NCI-H1092 (cell line): ENCODE measurements around the gene ZNF83.
"Not testable (repeated sequence)": the region's sequence is repeated elsewhere in the genome, so short reads cannot be mapped to it uniquely, and the experiment has no call there.

Experiments used
- DNase-seq: peaks from one replicate; lab custom pipeline; 2025; lab: John Stamatoyannopoulos, UW

Gene ZNF83

DNA sequence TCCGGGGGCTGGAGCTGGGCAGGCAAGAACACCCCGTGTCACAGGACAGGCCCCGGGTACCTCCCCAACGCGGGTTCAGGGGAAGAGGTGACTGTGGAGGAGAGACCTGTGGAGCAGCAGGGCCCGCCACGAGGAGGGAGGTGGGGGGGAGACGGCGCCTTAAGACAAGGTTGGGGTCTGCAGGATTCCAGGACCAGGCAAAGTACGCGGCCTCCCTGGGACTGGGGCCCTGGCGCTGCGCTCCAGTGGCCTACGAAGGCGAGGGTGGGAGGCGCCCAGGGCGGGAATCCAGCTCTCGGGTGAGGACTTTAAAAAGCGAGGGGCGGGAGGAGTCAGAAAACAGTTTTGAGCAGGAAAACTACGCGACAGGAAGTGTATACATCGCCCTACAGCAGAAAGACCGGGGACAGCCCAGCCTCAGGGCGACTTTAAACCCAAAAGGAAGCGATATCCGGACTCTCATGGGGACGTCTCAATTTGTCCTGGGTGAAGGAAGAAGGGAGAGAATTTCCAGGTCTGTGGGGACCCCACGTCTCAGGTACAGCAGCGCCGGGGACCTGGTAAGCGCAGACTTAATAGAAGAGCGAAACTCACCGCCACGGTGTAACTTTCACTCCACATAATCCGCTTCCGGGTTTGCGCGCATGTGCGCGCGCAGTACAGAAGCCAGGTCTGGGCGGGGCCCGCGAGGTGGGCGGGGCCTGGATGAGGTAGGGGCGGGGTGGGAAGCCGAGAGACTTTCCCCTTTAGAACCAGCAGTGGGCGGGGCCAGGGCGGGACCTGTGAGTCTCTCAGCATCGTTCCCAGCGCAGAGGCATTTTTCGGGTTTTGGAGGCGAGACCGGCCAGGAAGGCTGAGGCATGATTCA, at the start of gene ZNF83:
ZNF83 (minus strand) TSS at position 638 of the 868 bp plus-strand sequence.
- DNase-seq: peak; percentile 76

DNA sequence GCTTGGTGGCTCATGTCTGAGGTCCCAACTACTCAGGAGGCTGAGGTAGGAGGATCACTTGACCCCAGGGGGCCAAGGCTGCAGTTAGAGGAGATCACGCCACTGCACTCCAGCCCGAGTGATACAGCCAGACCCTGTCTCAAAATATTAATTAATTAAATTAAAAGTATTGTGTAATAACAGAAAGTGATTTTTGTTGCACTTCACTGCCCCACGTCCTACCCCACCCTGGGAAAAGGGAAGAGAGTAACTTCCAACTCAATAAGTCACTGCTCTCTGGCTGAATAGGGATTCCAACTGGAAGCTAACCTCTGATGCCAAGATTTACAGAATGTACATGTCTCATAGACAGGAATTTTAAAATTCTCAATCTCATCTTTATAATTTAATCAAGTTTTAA, 49.5 kb upstream of the ZNF83 start:
- no peak for DNase-seq

DNA sequence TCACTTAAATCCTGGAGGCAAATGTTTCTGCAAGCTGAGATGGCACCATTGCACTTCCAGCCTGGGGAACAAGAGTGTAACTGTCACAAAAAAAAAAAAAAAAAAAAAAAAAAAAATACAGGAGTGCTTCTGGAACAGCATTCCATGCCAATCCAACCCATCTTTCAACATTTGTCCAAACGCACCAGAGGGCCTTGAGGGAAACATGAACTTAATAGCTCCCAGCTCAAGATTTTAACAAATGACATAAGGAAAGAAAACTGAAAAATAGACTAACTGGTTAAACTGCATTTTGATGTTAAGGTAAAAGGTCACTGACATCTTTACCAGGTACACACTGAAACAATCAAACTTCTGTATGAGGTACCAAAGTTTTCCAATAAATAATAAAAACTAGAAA, 47.7 kb upstream of the ZNF83 start:
- no peak for DNase-seq

DNA sequence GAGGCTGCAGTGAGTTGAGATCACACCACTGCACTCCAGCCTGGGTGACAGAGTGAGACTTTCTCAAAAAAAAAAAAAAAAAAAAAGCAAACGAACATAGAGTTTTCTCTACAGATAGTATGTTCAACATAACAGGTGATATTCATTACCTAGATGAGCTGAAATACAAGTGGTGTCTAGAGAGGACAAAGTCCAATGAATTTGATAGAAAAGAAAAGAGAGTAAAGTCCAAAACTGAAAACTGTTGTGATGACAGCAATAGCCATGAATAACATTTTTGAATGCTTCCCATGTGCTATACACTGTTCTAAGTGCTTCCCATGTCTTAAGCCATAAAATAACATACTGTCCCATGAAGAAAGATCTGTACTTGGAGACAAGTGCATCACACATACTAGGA, 43.1 kb upstream of the ZNF83 start:
- DNase-seq: not testable (repeated sequence)

DNA sequence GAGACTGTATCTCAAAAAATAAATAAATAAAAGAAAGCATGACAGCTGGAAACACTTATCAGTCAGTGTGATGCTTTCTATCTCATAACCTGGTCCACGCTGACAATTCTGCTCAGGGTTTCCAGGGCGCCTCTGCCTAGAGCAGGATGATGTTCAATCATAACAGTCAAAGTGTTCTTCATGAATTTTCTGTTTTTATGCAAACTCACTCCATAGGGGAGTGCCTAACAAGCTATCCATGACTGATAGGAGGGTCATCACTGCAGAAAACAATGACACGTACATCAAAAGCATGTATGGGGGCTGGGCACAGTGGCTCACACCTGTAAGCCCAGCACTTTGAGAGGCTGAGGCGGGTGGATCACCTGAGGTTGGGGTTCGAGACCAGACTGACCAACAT, 41.4 kb upstream of the ZNF83 start:
- DNase-seq: no peak

DNA sequence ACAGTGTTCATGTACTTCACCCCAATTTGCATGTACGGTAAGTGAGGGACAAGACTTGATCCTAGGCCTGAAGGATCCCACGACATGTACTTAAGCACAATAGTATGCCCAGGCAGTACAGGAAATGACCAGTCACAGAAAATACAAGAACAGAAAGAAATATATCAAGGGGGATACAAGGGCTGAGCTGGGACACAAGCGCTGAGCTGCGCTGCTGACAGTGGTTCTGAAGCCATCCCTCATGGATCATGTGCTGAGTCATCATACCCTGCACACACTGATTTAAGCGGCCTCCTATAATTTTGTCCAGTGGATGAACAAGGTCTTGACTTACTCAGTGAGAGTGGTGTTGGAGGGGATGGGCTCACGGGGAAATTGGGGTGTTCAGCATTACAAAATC, 37.1 kb upstream of the ZNF83 start:
- DNase-seq: not testable (repeated sequence)

DNA sequence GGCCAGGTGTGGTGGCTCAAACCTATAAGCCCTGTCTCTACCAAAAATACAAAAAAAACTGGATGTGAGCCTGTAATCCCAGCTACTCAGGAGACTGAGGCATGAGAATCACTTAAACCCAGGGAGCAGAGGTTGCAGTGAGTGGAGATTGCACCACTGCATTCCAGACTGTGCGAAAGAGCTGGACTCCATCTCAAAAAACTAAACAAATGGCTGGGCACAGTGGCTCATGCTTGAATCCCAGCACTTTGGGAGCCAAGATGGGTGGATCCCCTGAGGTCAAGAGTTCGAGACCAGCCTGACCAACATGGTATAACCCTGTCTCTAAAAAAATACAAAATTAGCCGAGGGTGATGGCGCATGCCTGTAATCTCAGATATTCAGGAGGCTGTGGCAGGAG, 34.9 kb upstream of the ZNF83 start:
- no peak for DNase-seq

DNA sequence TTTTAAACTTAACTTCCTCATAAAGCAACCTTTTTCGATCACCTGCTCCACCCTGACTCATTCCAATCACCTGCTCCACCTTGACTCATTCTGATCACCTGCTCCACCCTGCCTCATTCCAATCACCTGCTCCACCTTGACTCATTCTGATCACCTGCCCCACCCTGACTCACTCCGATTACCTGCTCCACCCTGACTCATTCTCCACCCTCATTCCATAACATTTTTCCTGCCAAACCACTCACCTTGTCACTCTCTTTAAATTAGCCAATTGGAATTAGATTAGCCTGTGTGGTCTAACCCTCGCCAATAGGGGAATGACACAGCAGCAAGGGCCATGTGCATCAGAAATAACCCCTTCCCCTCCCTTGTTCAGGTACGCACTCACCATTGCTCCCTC, 31.9 kb upstream of the ZNF83 start:
- DNase-seq: no peak

DNA sequence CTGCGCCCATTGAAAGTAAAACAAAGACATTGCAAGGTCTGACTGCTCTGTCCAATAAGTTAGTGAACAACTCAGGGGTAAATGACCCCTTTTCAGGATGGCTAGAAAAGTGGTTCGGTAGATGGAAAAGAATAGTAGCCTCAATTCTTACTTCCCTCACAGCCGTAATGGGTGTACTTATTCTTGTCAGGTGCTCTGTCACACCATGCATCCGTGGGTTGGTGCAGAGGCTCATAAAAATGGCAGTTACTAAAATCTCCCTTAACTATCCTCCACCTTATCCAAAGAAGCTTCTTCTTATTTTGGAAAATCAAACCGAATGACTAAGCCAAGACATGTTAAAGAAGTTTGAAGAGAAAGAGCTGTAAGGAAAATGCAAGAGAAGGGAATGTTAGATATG, 31.4 kb upstream of the ZNF83 start:
- no peak for DNase-seq

DNA sequence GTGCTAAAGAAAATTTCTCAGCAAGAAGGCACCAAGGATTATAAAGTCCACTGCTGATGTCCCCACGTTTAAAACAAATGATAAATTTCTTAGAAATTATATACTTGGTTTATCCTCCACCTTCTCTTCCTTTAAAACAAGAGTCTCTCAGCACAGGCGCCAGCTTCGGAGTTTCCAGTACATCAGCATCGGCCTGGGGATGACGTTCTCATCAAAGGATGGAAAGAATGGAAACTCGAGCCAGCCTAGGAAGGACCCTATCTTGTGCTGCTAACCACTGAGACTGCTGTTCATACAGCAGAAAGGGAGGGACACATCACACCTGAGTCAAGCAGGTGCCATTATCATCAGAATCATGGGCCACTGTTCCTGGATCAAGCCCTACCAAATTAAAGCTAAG, 29.8 kb upstream of the ZNF83 start:
- no peak for DNase-seq

DNA sequence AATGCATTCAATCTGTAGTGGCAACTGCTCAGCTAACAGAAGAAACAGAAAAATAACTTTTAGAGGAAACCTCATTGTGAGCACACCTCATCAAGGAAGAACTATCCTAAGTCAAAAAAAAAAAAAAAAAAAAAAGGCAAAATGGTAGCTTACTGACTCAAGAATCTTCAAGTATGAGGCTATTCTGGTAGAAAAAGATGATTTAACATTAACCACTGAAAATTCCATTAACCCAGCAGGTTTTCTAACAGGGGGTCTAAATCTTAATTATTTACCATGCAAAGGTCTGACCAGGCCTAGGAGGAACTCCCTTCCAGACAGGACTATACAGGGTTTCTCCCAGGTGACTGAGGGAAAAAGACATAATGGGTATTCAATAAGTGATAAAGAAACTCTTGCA, 28.4 kb upstream of the ZNF83 start:
- DNase-seq: no peak

DNA sequence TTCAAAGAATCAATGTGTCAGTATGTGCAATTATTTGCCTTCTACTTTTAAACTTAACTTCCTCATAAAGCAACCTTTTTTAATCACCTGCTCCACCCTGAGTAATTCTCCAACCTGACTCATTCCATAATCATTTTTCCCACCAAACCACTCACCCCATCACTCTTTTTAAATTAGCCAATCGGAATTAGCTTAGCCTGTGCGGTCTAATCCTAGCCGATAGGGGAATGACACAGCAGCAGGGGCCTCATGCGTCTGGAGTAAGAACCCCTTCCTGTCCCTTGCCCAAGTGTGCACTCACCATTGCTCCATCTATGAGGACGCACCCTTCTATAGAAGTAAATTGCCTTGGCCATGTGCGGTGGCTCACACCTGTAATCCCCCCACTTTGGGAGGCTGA, 27.4 kb upstream of the ZNF83 start:
- DNase-seq: no peak

DNA sequence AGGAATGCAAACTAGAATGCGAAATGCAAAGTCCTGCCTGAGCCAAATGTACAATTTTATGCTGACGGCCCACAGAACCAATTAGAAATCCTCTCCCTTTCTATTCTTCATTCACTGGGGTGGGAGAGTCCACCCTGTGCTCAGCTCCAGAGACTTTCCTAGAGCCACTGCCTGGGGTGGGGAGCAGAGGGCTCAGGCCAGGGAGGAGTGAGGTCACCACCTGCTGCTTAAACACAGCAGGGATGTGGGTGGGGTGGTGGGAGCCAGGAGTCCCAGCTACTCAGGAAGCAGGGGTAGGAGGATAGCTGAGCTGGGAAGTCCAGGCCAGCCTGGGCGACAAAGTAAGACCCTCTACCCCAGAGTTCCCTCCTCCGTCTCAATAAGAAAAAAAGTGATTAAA, 26.9 kb upstream of the ZNF83 start:
- no peak for DNase-seq

DNA sequence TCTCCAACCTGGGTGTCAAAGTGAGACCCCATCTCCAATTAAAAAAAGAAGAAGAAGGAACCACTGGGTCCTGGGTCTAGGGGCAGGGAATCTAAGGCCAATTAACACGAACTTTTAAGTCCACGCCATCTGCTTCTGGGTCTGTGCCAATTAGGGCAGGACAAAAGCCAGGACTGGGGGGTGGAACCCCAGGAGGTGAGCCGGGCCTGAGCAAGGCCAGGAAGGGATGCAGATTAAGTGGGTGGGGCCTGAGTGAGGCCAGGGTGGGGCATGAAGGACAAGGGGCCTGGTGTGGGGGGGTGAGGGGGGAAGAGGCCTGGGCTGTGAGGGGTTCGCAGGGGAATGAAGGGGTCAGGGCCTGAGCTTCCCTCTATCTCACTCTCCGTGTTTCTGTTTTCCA, 26.3 kb upstream of the ZNF83 start:
- no peak for DNase-seq

DNA sequence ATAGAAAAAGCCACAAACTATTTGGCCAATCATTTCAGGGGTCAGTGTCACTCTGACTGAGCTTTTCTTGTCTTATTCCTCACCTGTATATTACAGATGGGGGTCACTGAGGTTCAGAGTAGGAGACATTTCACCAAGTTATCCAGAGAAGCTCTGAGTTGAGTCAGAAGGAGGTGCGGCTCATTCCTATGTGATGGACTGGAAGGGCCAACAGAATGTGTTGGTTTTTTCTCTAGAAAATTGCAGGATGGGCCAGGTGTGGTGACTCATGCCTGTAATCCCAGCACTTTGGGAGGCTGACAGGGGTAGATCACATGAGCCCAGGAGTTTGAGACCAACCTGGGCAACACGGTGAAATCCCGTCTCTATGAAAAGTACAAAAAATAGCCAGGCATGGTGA, 24.5 kb upstream of the ZNF83 start:
- DNase-seq: no peak

DNA sequence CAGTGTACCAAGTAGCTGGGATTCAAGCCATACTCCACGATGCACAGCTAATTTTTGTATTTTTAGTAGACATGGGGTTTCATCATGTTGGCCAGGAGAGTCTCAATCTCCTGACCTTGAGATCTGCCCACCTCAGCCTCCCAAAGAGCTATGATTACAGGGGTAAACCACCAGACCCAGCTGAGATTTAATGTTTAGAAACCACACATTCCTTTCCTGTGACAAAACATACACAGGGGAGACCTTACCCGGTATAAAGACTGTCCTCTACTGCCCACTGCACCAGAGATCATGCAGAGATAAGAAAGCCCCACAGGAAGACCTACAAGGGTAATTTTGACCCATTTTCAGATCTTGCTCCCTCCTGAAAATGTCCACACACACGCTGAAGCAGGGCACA, 22.8 kb upstream of the ZNF83 start:
- DNase-seq: no peak

DNA sequence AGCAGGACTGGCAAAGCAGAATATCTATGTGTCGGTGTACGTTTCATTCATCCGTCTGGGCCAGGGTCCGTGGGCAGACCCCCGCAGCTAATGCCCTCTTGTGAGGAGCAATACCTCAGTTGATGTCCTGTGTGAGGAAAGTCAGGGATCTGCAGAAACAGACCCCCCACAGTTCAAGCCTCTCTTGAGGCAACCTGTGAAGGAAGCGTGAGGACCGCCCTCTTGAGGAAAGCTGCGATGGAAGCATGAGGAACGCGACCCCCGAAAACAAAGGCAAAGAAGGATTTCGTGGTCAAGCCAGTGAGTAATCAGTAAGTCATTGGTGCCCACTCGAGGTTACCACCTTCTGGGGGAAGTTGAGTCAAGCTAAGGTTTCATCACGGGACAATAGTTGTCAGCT, 20.9 kb upstream of the ZNF83 start:
- DNase-seq: no peak

DNA sequence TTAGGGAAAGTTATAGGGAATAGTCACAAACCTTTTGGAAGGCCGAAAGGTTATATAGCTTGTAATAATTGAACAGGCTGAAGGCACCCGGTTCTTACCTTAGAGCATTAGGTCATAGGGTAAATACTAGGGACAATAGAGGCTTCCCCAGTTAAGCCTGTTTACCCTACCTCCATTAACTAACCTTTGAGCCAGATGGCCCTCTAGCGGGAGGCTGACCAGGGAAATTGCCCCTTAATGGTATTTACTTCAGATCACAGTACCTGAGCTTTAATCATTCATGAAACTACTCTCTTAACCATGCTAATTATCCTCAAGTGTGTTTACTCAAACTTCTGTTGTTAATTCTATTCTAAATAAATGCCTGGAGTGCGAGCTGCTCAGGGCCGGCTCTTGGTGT, 20.4 kb upstream of the ZNF83 start:
- DNase-seq: peak; percentile 5

DNA sequence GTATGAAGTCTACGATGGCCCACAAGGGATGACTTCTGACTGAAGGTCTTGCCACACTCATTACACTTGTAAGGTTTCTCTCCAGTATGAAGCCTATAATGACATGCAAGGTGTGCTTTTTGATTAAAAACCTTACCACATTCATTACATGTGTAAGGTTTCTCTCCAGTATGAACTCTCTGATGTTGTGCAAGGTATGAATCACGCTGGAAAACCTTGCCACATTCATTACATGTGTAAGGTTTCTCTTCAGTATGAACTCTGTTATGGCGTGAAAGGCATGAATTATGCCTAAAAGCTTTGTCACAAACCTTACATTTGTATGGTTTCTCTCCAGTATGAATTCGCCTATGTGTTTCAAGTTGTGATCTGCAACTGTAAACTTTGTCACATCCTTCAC, 15.0 kb upstream of the ZNF83 start:
- no peak for DNase-seq

DNA sequence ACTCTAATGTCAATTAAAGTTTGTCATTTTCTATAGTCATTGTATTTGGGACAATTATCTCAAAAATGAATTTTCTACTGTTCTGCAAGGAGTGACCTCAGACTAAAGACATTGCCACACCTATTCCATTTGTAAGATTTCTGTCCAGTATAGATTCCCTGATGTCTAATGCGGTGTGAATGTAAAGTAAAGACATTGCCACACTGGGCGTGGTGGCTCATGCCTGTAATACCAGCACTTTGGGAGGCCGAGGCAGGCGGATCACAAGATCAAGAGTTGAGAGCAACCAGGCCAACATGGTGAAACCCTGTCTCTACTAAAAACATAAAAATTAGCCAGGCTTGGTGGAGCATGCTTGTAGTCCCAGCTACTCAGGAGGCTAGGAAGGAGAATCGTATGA, 13.8 kb upstream of the ZNF83 start:
- DNase-seq: no peak

DNA sequence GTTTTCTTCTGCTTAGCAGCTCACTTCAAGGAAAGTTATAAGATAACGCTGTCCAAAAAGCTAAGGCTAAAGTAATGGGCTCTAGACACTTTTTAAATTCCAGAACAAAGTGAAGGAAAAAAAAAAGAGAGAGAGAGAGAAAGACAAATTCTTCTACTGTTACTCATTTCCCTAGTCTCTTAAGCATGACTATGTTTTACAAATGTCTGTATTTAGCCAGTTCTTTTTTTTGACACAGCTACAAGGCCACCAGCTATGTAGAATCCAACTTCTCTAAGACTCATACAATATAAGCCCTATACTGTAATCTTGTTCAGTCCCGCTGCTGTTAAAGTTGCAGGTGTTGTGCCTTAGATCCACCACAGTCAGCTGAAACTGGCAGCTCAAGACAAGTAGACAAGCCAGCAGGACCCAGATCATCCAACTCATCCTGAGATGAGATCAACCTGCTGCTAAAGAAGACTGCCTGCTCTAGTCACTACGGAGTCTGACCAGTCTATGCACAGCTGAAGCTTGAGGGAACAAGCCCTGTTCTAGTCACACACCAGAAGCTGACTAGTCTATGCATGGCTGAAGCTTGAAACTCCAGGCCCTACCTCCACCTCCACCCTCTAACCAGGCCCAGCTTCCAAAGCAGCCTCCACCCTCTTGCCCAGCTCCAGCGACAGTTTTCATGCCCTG, 10.3 kb upstream of the ZNF83 start:
- no peak for DNase-seq

DNA sequence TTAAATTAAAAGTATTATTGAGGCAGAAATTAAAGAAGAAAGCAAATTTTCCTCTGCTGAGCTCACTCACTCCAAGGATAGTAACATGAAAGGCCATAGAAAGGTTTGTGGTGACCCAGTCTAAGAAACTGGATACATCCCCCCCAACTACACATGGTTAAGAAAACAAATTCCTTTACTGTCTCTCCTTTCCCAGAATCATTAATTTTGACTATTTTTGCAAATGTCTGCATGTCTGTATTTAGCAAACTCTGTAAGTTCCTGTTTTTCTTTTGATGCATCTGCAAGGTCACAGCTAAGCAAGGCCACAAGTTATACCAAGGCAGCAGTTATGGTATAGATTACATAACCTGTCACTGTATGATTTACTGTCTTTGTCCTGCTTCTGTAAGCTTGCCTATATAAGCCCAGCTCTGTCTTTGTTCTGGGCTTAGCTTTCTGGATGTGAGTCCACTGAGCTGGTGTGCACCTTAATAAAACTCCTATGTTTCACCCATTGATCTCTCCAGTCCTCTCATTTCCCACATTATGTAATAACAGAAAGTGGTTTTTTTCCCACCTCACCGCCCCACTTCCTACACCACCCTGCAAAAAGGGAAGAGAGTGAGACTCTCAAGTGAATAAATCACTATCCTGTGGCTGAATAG, 8.5 kb upstream of the ZNF83 start:
- DNase-seq: no peak

DNA sequence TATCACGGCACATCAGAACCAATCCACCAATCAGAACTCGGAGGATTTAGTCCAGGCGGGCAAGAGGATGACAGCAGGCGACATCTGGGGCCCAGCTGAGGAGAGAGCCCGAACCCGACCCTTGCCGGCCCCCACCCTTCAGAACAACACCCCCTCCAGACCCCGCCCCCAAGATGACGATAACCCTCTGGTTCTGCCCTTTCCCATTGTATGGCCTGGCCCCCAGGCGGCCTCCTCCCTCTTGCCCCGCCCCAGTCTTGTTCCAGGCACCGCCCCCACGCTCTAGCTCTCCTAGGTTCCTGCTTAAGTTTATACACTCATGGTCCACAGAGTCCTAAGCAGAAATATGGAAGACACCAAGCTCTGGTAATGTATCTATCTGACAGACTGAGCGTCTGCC, 2.8 kb upstream of the ZNF83 start:
- DNase-seq: no peak
